Muscle of arm (tissue), 12 donors: Measurements from ENCODE around the gene DENND5B. TPM values are rescaled to one million over a fixed set of nuclear protein-coding genes. Genes with fewer than 3 reads are reported as not detected.
A peak's percentile ranks its signal among the peaks of the same experiment; 100 is the strongest.
"Not testable (repeated sequence)": the region's sequence is repeated elsewhere in the genome, so short reads cannot be mapped to it uniquely, and the experiment has no call there.

Source experiments
- DNase-seq: peaks from one replicate; pipeline ENCODE4 v3.0.0-alpha.2; 2013
- polyA plus RNA-seq, 12 donors: library from polyadenylated mRNA; unstranded; fragments of 120-200 nt; gene quantifications; one replicate each; pipeline ENCODE4 v1.2.1, GENCODE V29; 2013; ENCODE audit not compliant: insufficient read length in 12 of 12

DENND5B gene
- polyA plus RNA-seq, 12 donors, result 9.1 to 32.5 (median 21.0) TPM; not detected in 1

DNA sequence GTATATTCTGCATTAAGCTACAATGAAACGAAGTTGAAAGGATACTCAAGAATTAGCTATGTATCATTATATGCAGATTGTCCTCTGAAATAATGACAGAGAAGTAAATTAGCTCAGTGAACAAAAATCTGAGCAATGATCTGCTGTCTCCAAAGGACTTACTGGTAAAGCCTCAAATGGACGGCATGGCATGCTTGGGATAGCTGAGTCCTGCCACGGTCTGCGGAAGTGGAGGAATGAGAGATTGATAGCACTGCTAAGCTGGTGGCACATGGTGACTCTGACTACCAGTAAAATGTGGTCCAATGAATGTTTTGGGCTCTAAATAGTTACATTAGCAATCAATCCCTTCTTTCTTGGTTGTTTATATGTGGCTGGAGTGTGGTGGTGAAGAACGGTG is 3.7 kb upstream of the DENND5B start:
- no peak for DNase-seq

DNA sequence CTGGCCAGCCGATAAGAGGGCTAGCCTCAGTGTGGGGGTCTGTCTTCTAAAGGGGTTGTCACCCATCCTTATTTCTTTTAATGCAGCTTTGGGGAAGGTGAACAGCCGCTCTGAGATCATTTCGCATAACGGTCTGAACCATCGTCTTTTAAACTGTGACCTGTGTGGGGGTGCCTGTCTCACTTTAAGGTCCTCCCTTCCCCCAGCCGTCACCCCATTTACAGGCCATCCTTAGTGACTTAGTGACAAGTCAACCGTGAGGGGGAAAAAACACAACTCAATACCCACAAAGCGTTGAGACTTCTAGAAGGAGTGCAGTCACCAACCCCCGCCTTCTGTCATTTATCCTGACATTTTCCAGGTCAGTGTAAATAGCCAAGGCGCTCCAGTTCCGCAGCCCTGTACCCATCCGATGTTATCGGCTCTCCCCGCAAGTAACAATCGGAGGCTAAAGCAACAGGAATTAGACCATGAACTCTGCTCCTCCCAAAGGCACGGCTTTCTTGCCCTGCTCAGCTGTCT is 505 bp upstream of the DENND5B start:
- no peak for DNase-seq

DNA sequence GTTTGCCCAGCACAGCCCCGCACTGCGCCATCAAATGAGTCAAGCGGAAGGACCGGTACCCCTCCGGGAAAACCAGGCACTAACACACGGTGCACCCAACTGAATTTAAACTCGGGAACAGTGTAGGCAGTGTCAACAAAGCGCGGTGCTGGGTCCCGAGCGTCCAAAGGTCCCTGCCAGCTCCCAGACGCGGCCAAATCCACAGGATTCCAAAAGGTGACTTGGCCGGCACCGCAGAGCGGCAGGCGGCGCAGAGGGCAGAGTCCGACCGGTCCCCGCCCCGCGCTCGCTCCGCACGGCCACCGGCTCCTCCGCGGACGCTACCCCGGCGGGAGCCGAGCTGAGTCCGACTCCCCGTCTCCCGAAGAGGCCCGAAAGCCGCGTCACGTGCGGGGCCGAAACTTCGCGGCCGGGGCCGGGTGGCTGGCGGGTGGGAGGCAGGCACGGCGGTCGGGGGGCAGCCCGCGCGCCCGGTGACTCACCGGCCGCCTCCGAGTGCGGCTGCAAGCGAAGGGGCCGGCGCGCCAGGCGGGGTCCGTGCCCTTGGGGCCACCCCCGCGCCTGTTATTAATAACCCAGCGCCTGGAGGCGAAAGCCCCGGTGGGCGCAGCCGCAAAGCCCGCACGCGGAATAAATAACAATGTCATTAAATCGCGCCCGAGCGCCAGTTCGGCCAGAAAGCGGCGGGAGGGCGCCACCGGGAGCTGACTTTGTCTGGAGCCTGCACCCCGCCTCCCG is 863 bp downstream of the DENND5B start:
- peak; percentile 48 for DNase-seq

DNA sequence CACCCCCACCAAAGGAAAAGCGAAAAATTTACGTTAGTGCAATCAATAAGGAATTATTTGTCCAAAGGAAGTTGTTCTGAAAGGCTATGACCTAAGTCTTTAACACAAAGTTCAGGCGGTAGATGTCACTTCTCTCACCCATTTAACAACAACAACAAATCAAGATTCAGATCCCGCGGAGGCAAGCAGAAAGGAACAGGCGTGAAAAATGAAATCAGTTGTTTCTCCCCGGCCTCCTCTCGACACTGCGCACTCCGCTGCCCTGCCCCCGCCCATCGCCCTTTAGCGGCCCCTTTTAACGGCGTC is 1.4 kb downstream of the DENND5B start:
- DNase-seq, result peak; percentile 53

DNA sequence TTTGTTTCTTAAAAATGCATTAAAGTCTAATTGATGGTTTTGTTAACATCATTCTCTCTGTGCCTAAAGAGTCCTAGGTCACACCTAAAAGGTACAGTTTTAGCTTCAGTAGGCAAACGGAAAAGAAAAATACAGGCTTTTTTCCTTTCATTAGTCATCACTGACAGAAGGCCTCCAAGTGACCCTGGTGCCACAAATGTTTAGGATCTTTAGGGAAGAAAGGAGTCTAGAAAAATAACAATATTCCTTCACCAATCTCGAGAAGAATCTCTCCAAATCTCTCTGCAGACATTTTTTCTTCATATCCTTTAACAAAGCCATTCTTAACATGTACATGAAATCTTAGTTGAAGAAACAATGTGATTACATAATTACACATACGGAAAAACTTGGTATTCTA is 2.0 kb downstream of the DENND5B start:
- no peak for DNase-seq

DNA sequence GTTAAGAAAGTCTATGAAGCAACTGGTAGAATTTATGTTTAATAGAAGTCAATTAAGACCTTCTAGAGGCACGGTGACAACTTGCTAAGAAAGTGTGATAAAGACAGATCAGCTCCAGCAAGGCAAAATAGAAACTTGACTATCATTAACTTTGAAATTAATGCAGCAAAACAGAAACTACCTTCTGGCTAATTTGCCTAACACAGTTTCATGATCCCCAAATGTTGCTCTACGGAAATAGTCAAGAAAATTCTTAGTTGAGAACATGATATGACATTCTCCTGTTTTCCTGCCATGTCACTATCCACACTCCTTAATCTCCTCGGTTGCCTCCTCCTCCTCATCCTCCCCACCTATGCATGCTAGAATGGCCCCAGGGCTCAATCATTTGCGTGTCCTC is 4.2 kb downstream of the DENND5B start:
- no peak for DNase-seq

DNA sequence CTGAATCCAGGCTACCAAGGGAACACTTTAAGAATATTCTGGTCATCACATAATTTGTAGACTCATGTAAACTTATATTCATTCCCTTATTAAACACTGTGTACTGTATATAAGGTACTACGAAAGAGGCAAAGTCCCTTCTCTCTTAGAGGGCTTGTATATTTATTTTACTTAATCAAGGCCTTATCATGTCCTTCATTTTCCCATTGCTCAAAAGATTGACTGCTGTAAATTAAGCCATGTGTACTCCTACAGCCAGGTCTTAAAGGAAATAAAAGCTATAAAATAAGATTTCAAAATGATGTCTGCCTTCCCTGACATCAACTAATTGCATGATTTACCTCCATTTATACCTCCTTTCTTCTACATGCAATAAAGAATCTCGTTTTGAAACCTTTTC is 5.0 kb downstream of the DENND5B start:
- no peak for DNase-seq

DNA sequence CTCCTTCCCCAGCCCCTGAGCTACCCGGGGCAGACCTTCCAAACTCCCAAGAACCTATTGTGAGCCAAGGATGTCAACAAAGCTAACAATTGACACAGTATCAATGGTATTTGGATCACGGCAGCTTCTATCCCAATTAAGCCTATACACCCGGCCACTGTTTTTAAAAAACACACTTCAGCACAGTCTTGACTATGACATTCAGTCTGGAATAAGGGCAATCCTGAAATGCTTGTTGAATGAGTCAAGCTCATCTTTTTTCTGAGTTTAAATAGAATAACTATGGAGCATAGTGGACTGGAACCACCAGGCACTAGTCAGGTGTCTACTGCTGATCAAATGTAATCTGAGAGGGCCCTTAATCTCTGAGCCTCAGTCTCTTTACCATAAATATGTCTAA is 5.7 kb downstream of the DENND5B start:
- no peak for DNase-seq

DNA sequence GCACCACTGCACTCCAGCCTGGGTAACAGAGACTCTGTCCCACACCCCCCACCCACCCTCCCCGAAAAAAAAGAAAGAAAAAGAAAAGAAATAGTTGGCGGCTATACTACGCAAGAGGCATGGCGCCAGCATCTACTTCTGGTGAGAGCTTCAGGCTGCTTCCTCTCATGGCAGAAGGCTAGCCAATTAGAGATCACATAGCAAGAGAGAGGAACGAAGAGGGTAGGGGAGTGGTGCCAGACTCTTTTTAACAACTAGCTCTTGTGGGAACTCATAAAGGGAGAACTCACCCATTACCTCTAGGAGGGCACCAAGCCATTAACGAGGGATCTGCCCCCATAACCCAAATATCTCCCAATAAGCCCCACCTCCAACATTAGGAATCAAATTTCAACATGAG is 6.2 kb downstream of the DENND5B start:
- no peak for DNase-seq

DNA sequence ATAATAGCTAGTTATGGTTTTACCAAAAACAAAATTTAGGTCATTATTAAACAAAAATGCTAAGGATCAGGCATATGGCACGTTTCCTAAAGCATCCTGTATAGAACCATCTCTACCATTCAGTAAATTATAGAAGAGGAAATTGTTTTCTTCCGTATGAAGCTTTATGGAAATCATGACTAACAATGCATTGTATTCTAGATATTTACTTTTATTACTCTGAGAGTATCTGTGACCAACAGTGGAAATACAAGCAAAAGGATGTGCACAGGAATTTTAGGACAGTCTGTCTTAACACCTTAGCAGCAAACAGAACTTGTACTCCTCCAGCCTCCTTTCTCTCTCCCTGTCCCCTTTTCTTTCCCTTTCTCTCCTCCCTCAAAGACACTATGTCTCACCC is 7.1 kb downstream of the DENND5B start:
- DNase-seq, result no peak

DNA sequence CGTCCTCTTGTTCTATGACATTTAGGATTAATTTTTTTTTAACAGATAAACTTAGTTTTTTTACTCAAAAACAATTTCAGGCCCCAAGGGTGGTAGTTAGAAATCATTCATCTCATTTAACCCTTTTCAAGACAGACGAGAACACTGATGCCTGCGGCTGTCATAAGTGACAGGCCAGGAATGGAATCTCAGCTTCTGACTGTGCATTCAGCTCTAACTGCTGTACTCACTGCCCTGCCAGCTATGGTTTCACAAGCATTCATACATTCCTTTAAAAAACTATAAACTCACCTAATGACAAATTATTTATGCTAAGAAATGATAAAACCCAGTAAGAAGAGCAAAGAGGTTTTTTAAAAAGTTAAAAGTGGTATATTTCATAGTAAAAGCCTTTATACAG is 8.8 kb downstream of the DENND5B start:
- no peak for DNase-seq

DNA sequence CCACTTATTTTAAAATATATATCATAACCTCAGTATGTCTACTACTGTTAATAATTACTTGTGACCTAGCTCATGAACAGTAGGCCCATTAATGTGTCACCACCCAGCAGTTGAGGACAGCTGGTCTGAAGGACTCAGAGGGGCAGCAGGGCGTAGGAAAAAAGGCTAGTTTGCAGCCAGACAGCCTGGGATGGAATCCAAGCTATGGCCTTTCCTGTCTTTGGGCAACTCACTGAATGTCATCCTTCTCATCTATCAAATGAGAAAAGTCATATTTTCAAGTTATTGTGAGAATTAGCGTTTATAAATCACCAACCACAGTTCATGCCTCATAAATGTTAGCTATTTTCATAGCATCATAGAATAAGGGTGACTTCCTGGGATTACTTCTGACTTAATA is 12.3 kb downstream of the DENND5B start:
- peak; percentile 31 for DNase-seq

DNA sequence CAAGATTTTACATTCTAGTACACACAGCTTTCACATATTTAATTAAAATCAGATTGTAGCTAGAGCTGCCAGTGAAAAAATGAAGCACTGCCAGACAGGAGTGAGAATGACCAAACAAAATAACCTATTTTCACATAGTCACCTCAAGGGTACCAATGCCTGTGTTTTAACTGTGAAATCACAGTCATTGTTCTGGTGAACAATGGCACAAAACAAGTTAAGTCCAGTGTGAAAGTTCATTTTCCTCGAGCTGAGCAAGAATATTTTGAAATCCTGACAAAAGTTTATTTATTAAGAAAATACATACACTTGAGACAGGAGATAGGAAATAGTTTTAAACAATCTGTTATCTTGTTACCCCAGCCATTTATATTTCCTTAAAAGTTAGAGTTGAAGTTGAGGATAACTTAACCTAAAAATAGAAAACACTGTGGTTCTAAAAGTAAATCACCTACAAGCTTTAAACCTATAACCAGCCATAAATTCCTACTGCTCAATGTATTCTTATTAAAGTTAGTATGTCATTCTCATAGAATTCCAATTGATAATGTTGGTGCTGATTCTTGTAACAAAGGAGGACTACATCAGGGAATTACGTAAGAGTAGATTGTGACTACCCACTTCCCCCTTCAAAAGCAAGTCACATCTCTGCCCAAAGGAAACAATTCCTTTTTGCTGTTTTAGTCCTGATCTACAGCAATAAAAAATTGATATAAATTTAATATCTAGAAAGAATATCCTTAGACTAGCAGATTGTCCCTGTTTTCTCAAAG is 15.9 kb downstream of the DENND5B start:
- DNase-seq, result no peak

DNA sequence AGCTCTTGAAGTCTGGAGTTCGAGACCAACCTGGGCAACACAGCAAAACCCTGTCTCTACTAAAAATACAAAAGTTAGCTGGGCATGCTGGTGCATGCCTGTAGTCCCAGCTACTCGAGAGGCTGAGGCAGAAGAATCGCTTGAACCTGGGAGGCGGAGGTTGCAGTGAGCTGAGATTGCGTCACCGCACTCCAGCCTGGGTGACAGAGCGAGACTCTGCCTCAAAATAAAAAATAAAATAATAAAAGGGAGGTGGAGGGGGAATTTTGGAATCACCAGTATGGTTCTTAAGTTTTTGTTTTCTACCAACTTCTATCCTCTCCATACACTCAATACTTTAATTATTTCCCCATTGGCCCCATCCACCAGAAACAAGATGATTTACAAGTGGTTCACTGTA is 16.6 kb downstream of the DENND5B start:
- DNase-seq, result not testable (repeated sequence)

DNA sequence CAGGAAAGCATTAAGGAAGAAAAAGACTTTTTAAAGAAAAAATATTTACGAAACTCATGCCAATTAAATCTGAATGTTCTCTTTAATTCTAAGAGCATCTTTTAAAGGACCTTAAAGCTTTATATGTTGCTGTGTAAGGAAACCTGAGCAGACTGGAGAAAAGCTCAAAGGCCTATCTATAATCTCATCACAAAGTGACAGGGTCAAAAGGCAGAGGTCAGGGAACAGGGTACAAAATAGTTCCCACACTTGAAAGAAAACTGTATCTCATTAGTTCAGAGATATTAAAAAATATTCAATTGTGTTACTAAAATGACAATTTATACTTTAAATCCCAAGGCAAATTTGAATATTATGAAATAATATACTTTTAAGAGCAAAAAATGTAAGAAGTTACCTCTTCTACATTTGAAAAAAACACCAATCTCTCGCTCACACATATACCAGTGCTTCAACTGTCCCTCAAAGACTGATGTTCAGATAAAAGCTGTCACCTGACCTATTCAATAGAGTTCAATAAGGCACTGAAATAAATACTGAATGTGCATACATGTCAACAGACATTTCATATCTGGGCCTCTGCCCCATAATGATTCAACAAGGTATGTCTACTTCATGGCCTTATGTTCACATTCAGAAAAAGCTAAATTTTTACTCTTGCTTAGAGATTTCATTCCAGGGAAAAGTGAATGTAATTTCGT is 17.9 kb downstream of the DENND5B start:
- no peak for DNase-seq

DNA sequence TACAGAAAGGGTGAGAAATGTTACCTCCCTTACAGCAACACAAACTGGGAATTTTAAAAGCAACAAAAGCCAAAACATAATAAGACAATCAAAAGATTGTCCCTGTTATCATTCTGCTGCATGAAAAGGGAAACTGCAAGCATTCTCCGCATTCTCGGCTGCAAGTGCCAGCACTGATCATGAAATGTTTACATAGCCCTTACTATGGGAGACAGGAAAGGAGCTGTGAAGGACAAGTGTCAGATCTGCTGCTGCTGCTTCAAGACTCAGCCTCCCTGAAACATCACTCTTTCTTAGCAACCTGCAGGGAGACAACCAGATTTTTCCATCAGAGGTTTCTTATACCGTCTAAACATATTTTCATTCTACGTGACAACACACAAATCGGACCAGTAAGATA is 20.1 kb downstream of the DENND5B start:
- no peak for DNase-seq

DNA sequence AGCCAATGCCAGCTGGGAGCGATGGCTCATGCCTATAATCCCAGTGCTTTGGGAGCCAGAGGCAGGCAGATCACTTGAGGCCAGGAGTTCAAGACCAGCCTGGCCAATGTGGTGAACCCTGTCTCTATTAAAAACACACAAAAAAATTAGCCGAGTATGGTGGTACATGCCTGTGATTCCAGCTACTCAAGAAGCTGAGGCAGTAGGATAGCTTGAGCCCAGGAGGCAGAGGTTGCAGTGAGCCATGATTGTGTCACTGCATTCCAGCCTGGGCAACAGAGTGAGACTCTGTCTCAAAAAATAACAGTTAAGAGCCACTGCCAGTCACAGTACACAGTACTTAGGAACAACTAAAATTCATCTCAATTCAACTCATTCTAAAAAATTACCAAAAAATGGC is 21.4 kb downstream of the DENND5B start:
- DNase-seq, result not testable (repeated sequence)

DNA sequence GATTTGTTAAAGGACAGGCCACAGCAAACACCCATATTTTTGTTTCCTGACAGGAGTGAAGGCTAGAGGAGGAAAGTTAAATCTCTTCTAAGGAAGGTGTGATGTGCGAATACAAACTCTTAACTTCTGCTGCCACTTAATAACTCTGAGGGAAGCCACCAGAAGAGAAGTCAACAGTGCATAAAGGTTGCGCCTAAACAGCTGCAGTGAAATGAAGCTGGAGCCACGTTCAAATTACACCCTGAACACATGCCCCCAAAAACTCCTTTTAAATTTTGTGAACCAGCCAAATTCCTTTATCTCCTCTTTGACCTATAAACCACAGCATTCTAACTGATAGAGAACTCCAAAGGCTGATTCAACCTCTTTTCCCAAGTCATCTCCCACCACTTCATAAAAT is 22.4 kb downstream of the DENND5B start:
- no peak for DNase-seq

DNA sequence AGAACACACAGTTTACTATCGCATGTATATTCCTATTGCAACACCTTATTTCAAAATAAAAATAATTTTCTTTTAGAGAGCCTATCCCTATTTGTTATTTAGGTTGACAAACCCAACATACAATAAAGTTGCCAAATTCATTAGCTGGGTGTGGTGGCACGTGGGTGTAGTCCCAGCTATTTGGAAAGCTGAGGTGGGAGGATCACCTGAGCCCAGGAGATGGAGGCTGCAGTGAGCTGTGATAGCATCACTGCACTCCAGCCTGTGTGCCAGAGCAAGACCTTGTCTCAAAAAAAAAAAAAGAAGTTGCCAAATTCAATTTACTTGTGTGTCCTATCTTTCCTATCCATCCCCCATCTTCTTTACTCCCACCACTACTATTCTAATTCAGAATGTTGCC is 23.9 kb downstream of the DENND5B start:
- DNase-seq, result no peak

DNA sequence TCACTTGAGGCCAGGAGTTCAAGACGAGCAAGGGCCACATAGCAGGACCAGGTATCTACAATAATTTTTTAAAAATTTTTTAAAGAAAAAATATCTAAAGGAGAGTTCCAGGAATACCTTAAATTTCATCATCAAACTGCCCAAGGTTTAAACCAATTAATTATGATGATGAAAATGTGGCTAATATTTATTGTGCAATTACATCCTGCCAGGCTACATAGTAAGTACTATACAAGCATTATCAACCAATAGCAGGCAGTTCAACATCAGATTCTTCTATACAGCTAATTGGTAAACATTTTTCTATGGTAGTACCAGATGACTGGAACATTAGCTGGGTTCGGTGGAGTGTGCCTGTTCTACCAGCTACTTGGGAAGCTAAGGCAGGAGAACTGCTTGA is 24.4 kb downstream of the DENND5B start:
- no peak for DNase-seq

DNA sequence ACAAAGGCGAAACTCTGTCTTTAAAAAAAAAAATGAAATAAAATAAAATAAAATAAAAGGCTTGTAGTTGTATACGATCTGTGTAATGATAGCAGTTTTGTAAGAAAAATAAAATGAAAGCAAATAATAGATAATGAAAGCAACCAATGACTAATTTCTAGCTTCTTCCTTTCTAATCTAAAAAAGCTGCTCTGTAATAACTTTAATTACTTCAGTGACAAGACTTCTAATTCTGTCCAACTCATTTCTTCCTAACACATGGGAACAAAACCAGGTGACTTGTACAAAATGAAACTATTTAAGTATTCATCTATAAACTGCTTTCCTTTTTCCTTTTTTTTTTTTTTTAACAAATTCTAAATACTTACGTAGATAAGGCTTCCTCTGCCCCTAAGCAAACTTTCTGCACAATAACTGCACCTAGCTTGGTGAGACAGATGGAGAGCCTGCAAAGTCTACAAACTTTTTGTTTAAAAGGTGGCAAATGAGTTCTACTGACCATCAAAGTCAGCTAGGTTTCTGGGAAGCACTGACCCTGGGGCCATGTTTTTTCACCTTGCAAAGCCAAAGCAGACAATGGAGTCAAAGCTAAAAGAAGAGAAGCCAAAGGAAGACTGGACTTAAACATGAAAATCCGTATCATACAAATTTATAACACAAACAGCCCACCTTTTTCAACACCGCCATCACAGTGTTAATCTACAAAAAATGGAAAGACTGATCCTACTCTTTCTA is 28.2 kb downstream of the DENND5B start:
- DNase-seq, result no peak

DNA sequence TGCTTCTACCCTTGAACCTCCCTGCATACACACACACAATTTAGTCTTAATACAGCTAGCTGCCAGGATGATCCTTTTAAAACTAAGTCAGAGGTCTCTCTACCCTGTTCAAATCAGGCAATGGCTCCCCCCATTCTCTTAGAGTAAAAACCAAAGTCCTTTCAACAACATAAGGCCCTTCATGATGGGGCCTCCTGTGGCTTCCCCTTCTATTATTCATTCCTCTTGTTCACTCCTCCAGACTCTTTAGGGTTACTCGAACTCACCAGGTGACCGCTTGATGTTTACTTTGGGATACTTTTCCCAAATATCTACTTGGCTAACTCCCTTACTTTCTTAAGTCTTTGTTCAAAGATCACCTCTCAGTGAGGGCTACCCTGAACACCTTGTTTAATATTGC is 30.4 kb downstream of the DENND5B start:
- DNase-seq, result no peak
